Omental fat pad (tissue), 4 donors: ENCODE data around the gene JAZF1. TPM values are rescaled to one million over a fixed set of nuclear protein-coding genes. Genes with fewer than 3 reads are reported as not detected.

ENCODE experiments used
- ATAC-seq: fragments of 150-250 bp; one replicate; pipeline ENCODE4 v1.9.1; 2016; ENCODE audit warnings: mild to moderate bottlenecking, moderate library complexity; ENCODE audit not compliant: low FRiP score
- DNase-seq: peaks from one replicate; pipeline ENCODE4 v3.0.0-alpha.2; 2019; ENCODE audit warnings: low spot score
- CTCF ChIP-seq, 3 donors: fragments of 450-650 bp; IDR thresholded peaks; one replicate each; pipeline ENCODE4 v1.5.1; 2016 to 2017; ENCODE audit warnings: antibody characterized with exemption in 3 of 3, mild to moderate bottlenecking in 3 of 3, moderate library complexity in 2 of 3
- total RNA-seq, 4 donors: library from RNA; depleted of rRNA; stranded (reverse); fragments of >200 nt; gene quantifications; one replicate each; pipeline ENCODE4 v1.1.0, GENCODE V29; 2016

JAZF1 gene
- total RNA-seq, 4 donors from 2014 or later, result 12.1 to 15.3 (median 12.8) TPM

GRCh38 chr7:27971171-27971812 lies 209.3 kb downstream of the JAZF1 start:
- ATAC-seq (no peak), DNase-seq (no peak)
- TF ChIP-seq CTCF (IDR thresholded peaks at IDR 0.05), result no peak

GRCh38 chr7:27970350-27970749 lies 210.2 kb downstream of the JAZF1 start:
- no peak for TF ChIP-seq CTCF (IDR thresholded peaks at IDR 0.05)
- ATAC-seq (no peak), DNase-seq (no peak)

GRCh38 chr7:27969346-27969745 lies 211.2 kb downstream of the JAZF1 start:
- DNase-seq, result no peak
- ATAC-seq, result no peak
- TF ChIP-seq CTCF (IDR thresholded peaks at IDR 0.05), result no peak

- TF ChIP-seq CTCF (IDR thresholded peaks at IDR 0.05), result no peak
- ATAC-seq, result no peak
These were observed 213.0 kb downstream of the JAZF1 start for GRCh38 chr7:27967639-27968038.

GRCh38 chr7:27966219-27966780 lies 214.3 kb downstream of the JAZF1 start:
- TF ChIP-seq CTCF (IDR thresholded peaks at IDR 0.05), result no peak
- ATAC-seq (no peak), DNase-seq (no peak)

More at GRCh38 chr7:27967639-27968038, 213.0 kb downstream of the JAZF1 start:
- DNase-seq, result no peak

- ATAC-seq (no peak), DNase-seq (no peak)
- no peak for TF ChIP-seq CTCF (IDR thresholded peaks at IDR 0.05)
These were observed 214.9 kb downstream of the JAZF1 start for GRCh38 chr7:27965650-27966049.

GRCh38 chr7:27964820-27965219 lies 215.8 kb downstream of the JAZF1 start:
- TF ChIP-seq CTCF (IDR thresholded peaks at IDR 0.05), result no peak
- ATAC-seq, result no peak

More at GRCh38 chr7:27964820-27965219, 215.8 kb downstream of the JAZF1 start:
- DNase-seq, result no peak
